Right lobe of liver (tissue), 4 donors: ENCODE measurements around the gene COA4.

Source experiments
- CTCF ChIP-seq, 4 donors: fragments of 200-600 bp in 3 of 4; fragments of 450-650 bp in 1 of 4; IDR thresholded peaks; one replicate each; pipeline versions ENCODE4 v1.5.1 to v1.8.0; 2016 to 2022; ENCODE audit warnings: antibody characterized with exemption in 4 of 4, mild to moderate bottlenecking in 2 of 4
- POLR2A ChIP-seq: fragments of 450-650 bp; IDR thresholded peaks from one replicate; pipeline ENCODE4 v1.6.1; 2017; ENCODE audit warnings: antibody characterized with exemption, mild to moderate bottlenecking
- donor health status: DM: no; HTN: no; CAD: no.
- donor health status: DM: no; HTN: no; CAD: no.
- donor health status: DM: no; HTN: yes; CAD: no.

- no peak for TF ChIP-seq CTCF (IDR thresholded peaks at IDR 0.05)
- no peak for TF ChIP-seq POLR2A
These were observed 35.4 kb upstream of the COA4 start for GRCh38 chr11:73912026-73912425.
